GM18867 (cell line): ENCODE results near the gene DUS2.
"Not testable (repeated sequence)": the region's sequence is repeated elsewhere in the genome, so short reads cannot be mapped to it uniquely, and the experiment has no call there.

ENCODE experiments used
- ATAC-seq: cut with Tn5 transposase; IDR thresholded peaks from one replicate; pipeline ENCODE4 v1.9.1; 2021; ENCODE audit warnings: mild to moderate bottlenecking, moderate library complexity; ENCODE audit not compliant: unreplicated experiment

The DUS2 gene

DNA sequence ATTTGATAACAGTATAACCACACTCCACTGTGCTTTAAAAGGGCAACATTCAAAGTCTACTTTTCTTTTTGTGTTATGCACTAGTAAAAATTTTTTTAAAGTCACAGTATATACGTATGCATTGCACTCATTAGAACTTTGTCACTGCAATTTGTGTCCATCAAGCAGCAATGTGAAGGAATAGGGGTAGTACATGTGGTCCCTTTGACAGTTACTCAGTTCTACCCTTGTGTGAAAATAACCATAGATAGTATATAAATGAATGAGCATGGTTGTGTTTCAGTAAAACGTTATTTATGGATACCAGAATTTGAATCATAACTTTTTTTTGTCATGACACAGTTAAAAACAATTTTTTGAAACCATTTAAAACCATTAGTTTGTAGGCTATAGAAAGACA is 92.8 kb downstream of the DUS2 start:
- ATAC-seq = no peak

DNA sequence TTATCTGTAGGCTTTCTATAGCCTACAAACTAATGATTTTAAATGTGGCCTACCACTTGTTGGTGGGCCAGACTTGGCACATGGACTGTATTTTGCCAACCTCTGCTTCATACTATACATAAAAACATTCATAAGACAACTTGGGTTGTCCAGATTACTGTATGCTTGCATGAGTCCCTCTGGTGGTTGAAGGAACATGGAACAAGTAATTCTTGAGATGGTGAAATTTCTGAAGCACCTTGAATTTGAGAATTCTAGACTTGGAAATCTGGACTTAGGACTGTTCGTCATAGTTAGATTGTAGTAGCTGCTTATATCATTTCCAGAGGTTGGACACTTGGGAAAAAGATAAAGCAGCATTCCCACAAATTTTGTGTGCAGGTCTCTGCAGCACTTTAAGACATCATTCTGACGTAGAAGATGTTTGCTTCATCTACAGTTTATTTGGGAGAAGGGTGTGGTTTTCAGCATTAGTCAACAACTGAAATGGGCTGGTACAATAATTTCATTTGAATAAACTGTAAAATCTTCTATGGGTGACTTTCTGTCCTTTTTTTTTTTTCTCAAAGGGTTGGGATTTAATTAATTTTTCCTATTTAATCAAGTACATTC is 93.3 kb downstream of the DUS2 start:
- ATAC-seq = no peak

DNA sequence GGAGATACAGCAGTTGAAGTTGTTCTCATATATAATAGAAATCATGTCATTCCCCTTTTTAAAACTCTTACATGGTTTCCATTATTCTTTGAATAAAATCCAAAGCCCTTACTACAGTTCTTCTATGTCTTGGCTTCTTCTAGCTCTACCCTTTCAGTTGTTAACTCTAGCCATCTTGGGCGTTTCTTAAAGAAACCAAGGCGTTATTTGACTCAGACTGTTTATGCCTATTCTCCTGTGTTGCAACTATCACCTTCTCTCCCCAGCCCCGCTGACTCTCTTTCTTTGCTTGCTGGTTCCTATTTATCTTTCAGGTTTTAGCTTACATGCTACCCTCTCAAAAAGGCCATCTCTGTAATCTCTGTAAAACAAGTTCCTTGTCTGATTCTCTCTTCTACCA is 94.8 kb downstream of the DUS2 start:
- ATAC-seq = no peak

DNA sequence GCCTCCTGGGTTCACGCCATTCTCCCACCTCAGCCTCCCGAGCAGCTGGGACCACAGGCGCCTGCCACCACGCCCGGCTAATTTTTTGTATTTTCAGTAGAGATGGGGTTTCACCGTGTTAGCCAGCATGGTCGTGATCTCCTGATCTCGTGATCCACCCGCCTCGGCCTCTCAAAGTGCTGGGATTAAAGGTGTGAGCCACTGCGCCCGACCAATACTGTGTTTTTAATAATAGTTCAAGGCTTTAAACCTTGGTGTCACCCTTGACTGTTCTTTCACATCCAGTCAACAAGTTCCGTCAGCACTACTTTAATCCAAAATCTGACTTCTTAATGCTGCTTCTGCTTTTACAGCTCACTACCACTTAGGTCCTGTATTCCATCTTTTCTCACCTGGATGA is 95.9 kb downstream of the DUS2 start:
- ATAC-seq = not testable (repeated sequence)

DNA sequence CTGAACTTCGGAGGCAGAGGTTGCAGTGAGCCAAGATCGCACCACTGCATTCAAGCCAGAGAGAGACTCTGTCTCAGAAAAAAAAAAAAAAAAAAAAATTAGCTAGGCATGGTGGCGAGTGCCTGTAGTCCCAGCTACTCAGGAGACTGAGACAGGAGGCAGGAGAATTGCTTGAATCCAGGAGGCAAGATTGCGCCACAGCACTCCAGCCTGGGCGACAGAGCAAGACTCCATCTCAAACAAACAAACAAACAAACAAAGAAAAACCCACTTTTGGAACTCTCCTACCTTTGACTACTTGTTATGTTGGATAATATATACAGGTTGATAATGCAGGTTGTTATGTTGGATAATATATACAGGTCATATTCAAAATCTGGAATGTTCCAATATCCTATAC is 97.4 kb downstream of the DUS2 start:
- not testable (repeated sequence) for ATAC-seq

DNA sequence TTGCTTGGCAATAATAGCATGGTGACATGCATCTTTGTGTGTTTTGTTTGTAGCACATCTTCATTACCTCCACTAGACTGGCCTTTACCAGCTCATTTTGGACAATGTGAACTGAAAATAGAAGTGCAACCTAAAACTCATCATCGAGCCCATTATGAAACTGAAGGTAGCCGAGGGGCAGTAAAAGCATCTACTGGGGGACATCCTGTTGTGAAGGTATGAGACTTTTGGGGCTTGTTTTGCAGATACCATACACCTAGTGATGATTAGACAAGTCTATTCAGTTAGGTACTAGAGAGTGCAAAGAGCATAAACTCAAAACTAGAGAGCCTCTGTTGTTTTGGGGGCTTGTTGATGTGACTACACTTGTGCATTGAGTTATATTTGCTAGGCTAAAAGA is 103.3 kb downstream of the DUS2 start:
- ATAC-seq = peak; percentile 68

DNA sequence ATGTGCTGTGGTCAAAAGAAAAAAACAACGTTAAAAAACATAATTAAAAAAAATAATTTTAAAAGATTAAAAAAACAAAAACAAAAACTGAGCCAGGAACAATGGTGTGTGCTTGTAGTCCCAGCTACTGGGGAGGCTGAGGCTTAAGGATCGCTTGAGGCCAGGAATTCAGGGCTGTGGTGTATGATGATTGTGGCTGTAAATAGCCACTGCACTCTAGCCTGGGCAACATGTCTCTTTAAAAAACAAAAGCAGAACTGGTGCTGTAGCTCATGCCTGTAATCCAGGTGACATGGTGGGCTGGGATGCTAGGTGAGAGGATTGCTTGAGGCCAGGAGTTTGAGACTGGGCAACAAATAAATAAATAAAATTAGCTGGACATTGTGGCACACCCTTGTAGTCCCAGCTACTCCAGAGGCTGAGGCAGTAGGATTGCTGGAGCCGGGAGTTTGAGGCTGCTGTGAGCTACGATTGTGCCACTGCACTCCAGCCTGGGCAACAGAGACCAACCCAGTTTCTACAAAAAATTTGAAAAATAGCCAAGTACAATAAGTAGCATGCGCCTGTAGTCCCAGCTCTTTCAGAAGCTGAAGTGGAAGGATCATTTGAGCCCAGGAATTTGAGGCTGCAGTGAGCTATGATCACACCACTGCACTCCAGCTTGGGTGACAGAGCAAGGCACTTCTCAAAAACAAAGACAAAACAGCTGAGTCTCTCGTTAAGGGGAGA is 105.7 kb downstream of the DUS2 start:
- ATAC-seq = no peak
